ENCODE results near the gene GPSM1. TPM values are rescaled to one million over a fixed set of nuclear protein-coding genes. Genes with fewer than 3 reads are reported as not detected.

The GPSM1 gene
- polyA plus RNA-seq, 1 donor from 2014 or later, result not detected

GRCh38 chr9:136391737-136392537 lies 64.6 kb downstream of the GPSM1 start:
- Mint-ChIP-seq H3K27ac (peak overlapping the region in 2 of 3 donors; percentile 10 to 51), H3K36me3 (peaks cover 3% of the 10 kb centered on the region), H3K27me3 (no peaks in the 10 kb centered on the region), H3K4me1 (no peaks in the 10 kb centered on the region), H3K4me3 (peak overlapping the region in 2 of 4 donors; percentile 39 to 41), H3K9me3 (no peaks in the 10 kb centered on the region)

- Mint-ChIP-seq H3K27me3 (no peaks in the 10 kb centered on the region), H3K9me3 (no peaks in the 10 kb centered on the region), H3K4me1 (no peaks in the 10 kb centered on the region), H3K36me3 (peaks cover 3% of the 10 kb centered on the region), H3K4me3 (no peak overlapping the region), H3K27ac (no peak overlapping the region)
Observed at GRCh38 chr9:136392538-136393449, 65.5 kb downstream of the GPSM1 start.

- no peaks in the 10 kb centered on the region for H3K27me3 Mint-ChIP-seq
- no peak overlapping the region for H3K27ac Mint-ChIP-seq
- H3K9me3 Mint-ChIP-seq, result no peaks in the 10 kb centered on the region
- peaks cover 3% of the 10 kb centered on the region for H3K36me3 Mint-ChIP-seq
- no peak overlapping the region for H3K4me3 Mint-ChIP-seq
- H3K4me1 Mint-ChIP-seq, result peaks cover 0 to 4% (median 0%) of the 10 kb centered on the region in 3 donors
Observed at GRCh38 chr9:136393531-136393930, 66.2 kb downstream of the GPSM1 start.

GRCh38 chr9:136394312-136395019 lies 67.1 kb downstream of the GPSM1 start:
- H3K9me3 Mint-ChIP-seq, result no peaks in the 10 kb centered on the region
- H3K27me3 Mint-ChIP-seq, result no peaks in the 10 kb centered on the region
- no peak overlapping the region for H3K4me3 Mint-ChIP-seq
- H3K36me3 Mint-ChIP-seq, result peaks cover 3% of the 10 kb centered on the region
- H3K4me1 Mint-ChIP-seq, result peaks cover 5 to 12% (median 8%) of the 10 kb centered on the region in 3 donors
- H3K27ac Mint-ChIP-seq, result no peak overlapping the region

GRCh38 chr9:136395020-136395340 lies 67.6 kb downstream of the GPSM1 start:
- Mint-ChIP-seq H3K27ac (no peak overlapping the region), H3K4me1 (peaks cover 5 to 12% (median 8%) of the 10 kb centered on the region in 3 donors), H3K27me3 (no peaks in the 10 kb centered on the region), H3K36me3 (peaks cover 3% of the 10 kb centered on the region), H3K4me3 (no peak overlapping the region), H3K9me3 (no peaks in the 10 kb centered on the region)

- Mint-ChIP-seq H3K4me1 (peaks cover 5 to 12% (median 8%) of the 10 kb centered on the region in 3 donors), H3K27ac (no peak overlapping the region), H3K9me3 (no peaks in the 10 kb centered on the region), H3K4me3 (peak overlapping the region in 2 of 4 donors; percentile 26 to 27), H3K36me3 (peaks cover 3% of the 10 kb centered on the region), H3K27me3 (no peaks in the 10 kb centered on the region)
Observed at GRCh38 chr9:136395345-136396218, 68.2 kb downstream of the GPSM1 start.

GRCh38 chr9:136396219-136396515 lies 68.8 kb downstream of the GPSM1 start:
- Mint-ChIP-seq H3K27ac (no peak overlapping the region), H3K9me3 (no peaks in the 10 kb centered on the region), H3K4me1 (peaks cover 5 to 12% (median 8%) of the 10 kb centered on the region in 3 donors), H3K4me3 (peak overlapping the region in 1 of 4 donors; percentile 26), H3K27me3 (no peaks in the 10 kb centered on the region), H3K36me3 (peaks cover 2% of the 10 kb centered on the region)

- H3K9me3 Mint-ChIP-seq, result no peaks in the 10 kb centered on the region
- peaks cover 8 to 14% (median 8%) of the 10 kb centered on the region in 3 donors for H3K4me1 Mint-ChIP-seq
- H3K4me3 Mint-ChIP-seq, result no peak overlapping the region
Observed at GRCh38 chr9:136397643-136398042, 70.3 kb downstream of the GPSM1 start.

GRCh38 chr9:136398286-136398685 lies 70.9 kb downstream of the GPSM1 start:
- H3K36me3 Mint-ChIP-seq, result peaks cover 3% of the 10 kb centered on the region
- H3K27me3 Mint-ChIP-seq, result no peaks in the 10 kb centered on the region
- H3K4me1 Mint-ChIP-seq, result peaks cover 8 to 15% (median 8%) of the 10 kb centered on the region in 3 donors
- H3K9me3 Mint-ChIP-seq, result no peaks in the 10 kb centered on the region
- H3K4me3 Mint-ChIP-seq, result peak overlapping the region in 3 of 4 donors; percentile 16 to 92 (median 89)
- H3K27ac Mint-ChIP-seq, result no peak overlapping the region

More at GRCh38 chr9:136397643-136398042, 70.3 kb downstream of the GPSM1 start:
- peaks cover 3% of the 10 kb centered on the region for H3K36me3 Mint-ChIP-seq
- H3K27me3 Mint-ChIP-seq, result no peaks in the 10 kb centered on the region
- H3K27ac Mint-ChIP-seq, result peak overlapping the region in 1 of 3 donors; percentile 25

GRCh38 chr9:136399176-136400037 lies 72.1 kb downstream of the GPSM1 start:
- peak overlapping the region; percentile 82 to 92 (median 90) for H3K4me3 Mint-ChIP-seq
- no peaks in the 10 kb centered on the region for H3K27me3 Mint-ChIP-seq
- H3K4me1 Mint-ChIP-seq, result peaks cover 17 to 25% (median 19%) of the 10 kb centered on the region in 3 donors
- H3K36me3 Mint-ChIP-seq, result peaks cover 3% of the 10 kb centered on the region
- H3K27ac Mint-ChIP-seq, result peak overlapping the region in 2 of 3 donors; percentile 71 to 92
- H3K9me3 Mint-ChIP-seq, result no peaks in the 10 kb centered on the region

- H3K4me3 Mint-ChIP-seq, result peak within 1 kb of the TSS; percentile 82 to 92 (median 90)
- H3K27ac Mint-ChIP-seq, result peak within 1 kb of the TSS in 2 of 3 donors; percentile 71 to 92
- H3K36me3 Mint-ChIP-seq, result peaks cover 3% of the 10 kb centered on the region
- H3K9me3 Mint-ChIP-seq, result no peaks in the 10 kb centered on the region
- H3K4me1 Mint-ChIP-seq, result peaks cover 25 to 32% (median 27%) of the 10 kb centered on the region in 3 donors
- no peaks in the 10 kb centered on the region for H3K27me3 Mint-ChIP-seq
Observed at GRCh38 chr9:136400038-136400834, 72.9 kb downstream of the GPSM1 start, which contains the start of gene SNAPC4. Gene SNAPC4, minus strand, starts transcription at chr9:136400170. Its CDS starts 1,742 bp downstream, at chr9:136398428.

- peaks cover 3% of the 10 kb centered on the region for H3K36me3 Mint-ChIP-seq
- no peaks in the 10 kb centered on the region for H3K9me3 Mint-ChIP-seq
- H3K27ac Mint-ChIP-seq, result no peak overlapping the region
- H3K4me3 Mint-ChIP-seq, result peak overlapping the region; percentile 10 to 66 (median 30)
- peaks cover 25 to 36% (median 27%) of the 10 kb centered on the region in 3 donors for H3K4me1 Mint-ChIP-seq
- H3K27me3 Mint-ChIP-seq, result no peaks in the 10 kb centered on the region
Observed at GRCh38 chr9:136401173-136401922, 74.0 kb downstream of the GPSM1 start.

All from IgD-negative memory B cell (primary cell).